ENCODE measurements around the gene DNAJC3.

Gene DNAJC3, protein sequence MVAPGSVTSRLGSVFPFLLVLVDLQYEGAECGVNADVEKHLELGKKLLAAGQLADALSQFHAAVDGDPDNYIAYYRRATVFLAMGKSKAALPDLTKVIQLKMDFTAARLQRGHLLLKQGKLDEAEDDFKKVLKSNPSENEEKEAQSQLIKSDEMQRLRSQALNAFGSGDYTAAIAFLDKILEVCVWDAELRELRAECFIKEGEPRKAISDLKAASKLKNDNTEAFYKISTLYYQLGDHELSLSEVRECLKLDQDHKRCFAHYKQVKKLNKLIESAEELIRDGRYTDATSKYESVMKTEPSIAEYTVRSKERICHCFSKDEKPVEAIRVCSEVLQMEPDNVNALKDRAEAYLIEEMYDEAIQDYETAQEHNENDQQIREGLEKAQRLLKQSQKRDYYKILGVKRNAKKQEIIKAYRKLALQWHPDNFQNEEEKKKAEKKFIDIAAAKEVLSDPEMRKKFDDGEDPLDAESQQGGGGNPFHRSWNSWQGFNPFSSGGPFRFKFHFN

DNA sequence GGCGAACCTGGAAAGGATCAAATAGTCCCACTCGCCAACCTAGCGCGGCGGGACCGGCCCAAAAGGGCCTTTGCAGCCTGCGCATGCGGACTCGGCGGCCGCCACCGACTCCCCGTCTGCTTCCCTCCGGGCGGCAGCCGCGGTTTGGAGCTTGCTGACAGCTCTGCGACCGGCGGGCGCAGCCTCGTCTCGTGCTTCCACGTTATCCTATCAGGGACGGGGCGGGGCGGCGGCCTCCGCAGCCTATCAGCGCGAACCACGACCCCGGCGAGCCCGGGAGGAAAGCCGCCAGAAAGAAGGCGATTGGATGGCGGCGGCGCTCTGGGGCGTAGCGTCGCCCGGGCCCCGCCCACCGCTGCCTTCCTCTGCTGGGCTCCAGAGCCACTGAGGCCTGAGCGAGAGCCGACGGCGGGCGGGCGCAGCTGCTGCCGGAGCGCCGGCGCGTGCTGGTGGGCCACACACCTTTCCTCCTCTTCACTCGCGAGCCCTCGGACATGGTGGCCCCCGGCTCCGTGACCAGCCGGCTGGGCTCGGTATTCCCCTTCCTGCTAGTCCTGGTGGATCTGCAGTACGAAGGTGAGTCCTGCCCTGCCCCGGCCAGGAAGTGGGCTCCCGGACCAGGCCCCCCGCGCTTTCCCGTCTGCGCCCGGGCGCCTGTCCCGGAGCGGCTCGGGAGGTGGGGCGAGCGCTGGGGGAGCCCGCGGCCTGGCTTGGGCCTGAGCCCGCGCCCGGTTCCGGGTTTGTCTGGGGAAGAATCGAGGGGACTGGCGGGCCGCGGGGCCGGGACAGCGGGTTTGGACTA lies at the start of gene DNAJC3:
DNAJC3 (plus strand) TSS at position 378 of the 802 bp plus-strand sequence; CDS start at position 495, 117 bp downstream.
- DNase-seq: peak; percentile 80 to 99 (median 97)

DNA sequence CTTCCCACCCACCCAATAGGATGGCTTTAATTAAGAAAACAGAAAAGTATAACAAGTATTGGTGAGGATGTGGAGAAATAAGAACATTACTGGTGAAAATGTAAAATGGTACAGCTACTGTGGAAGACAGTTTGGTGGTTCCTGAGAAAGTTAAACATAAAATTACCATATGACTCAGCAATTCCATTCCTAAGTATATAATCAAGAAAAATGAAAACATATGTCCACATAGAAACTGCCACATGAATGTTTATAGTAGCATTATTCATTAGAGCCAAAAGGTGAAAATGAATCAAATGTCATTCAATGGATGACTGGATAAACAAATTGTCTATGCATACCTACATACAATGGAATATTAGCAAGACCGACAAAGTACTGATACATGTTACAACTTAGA lies 49.3 kb upstream of the DNAJC3 start:
- no peak for DNase-seq

DNA sequence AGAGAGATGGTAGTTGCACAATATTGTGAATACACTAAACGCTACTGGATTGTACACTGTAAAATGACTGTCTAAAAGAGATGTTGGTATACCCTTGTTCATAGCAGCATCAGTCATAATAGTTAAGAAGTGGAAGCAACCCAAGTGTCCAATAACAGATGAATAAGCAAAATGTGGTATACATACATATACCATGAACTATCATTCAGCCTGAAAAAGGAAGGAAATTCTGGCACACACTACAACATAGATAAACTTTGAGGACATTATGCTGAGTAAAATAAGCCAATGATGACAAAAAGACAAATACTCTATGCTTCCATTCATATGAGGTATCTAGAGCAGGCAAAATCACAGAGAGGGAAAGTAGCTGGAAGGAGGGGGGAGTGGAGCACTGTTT lies 48.5 kb upstream of the DNAJC3 start:
- DNase-seq: no peak

GRCh38 chr13:95629071-95629470 lies 47.9 kb upstream of the DNAJC3 start:
- DNase-seq: no peak

DNA sequence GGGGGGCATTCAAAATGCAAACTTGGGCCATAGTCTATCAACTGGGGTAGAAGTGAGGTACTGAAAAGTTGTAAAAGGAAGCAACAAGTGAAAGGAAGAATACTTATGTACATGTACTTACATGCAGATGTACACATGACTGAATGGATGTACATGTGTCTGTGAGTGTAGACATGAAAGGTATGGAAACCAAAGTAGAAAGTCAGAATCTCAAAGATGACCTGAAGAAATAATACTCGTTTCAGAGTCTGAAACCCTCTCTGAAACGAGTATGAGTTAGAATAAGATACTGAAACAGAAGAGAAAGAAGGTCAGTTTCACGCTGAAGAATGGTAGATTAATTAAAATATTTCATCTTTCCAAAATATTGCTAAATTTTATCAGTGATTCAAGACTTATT lies 46.3 kb upstream of the DNAJC3 start:
- no peak for DNase-seq

DNA sequence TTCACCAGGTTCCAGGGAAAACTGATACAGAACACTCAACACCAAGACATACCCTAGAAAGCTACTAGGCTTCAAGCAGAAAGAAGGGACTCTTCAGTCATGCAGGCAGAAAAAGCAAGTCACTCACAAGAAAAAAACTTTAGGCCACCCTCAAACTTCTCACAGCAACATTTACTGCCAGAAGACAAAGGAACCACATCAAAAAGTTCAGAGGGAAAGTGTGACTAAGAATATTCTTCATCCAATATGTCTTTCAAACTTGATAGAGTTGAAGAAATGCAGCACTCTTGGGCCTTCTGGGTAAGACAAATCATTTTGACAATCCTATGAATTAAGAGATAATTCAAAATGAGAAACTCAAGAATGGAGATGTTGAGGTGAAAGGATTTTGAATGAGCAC lies 40.1 kb upstream of the DNAJC3 start:
- no peak for DNase-seq

DNA sequence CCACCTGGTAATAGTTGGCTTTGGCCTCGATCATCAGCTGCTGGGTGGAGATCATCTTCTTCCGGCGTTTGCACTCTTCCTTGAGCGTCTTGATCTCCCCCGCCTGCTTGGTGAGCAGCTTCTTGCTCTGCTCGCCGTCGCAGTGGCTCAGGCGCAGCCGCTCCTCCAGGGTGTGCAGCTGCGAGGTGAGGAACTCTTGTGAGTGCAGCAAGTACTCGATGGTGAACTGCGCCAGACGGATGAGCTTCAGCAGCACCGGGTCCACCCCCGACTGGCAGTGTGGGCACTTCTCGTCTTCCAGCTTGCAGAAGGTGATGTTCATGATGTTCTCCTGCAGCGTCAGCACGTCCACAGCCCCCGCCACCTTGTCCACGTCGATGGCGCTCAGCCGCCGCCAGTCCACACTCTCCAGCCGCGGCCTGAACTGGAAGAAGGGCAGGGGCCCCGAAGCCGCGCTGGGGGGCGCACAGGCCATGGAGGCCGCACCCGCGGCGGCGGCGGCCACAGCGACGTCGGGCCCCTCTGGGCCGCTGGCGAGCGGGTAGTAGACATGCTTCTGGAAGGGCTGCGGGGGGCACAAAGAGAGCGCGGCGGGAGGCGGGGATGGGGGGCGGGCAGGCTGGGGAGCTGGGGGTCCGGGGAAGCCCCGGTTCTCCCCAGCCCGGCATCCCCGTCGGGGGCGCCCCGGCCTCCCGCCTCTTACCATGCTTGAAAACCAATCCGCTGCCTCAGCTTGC lies 35.5 kb upstream of the DNAJC3 start:
- DNase-seq: peak in 14 of 56 donors; percentile 2 to 23 (median 12)

GRCh38 chr13:95642028-95642621 lies 34.8 kb upstream of the DNAJC3 start:
- DNase-seq: peak in 12 of 56 donors; percentile 3 to 40 (median 12)

- no peak for DNase-seq
Measured at GRCh38 chr13:95642999-95643398, 33.9 kb upstream of the DNAJC3 start.

- DNase-seq: peak in 4 of 56 donors; percentile 34 to 60 (median 40)
Measured at GRCh38 chr13:95643571-95643935, 33.4 kb upstream of the DNAJC3 start.

DNA sequence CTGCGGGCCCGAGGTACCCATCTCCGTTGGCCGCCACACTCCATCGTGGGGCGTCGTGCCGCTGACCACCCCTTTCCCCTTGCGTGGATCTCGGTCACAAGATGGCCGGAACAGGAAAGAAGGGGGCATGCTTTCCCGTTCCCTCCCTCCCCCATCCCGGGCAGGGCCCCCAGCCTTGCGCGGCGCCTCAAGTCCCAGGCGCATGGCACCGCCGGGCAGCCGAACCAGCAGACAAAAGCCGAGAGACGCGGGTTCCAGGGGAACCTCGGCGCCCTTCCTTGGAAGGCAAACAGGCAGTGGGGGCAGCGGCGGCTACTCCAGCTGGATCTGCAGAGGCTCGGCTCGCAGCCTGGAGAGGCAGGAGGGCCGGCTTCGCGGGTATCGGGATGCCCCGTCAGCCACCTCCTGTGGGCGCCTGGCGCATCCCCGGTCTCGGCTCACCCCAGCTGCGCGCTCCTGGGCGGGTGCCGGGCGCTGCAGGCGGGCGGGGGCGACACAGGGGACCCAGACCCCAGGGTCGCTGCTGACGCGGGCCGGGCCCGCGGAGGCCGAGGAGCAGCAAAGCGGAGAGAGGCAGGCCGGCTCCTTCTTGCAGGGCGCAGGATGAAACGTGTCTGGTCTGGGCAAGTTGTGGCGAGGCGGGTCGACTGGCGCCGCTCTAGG lies 32.9 kb upstream of the DNAJC3 start:
- DNase-seq: peak in 28 of 56 donors; percentile 6 to 70 (median 37)

- DNase-seq: peak in 53 of 56 donors; percentile 5 to 82 (median 61)
Measured at GRCh38 chr13:95644601-95645052, 32.3 kb upstream of the DNAJC3 start, which contains the start of gene DZIP1. DZIP1 (minus strand) TSS chr13:95644706; CDS start chr13:95642029, 2,677 bp downstream.

- DNase-seq: no peak
Measured at GRCh38 chr13:95647321-95647720, 29.6 kb upstream of the DNAJC3 start.

GRCh38 chr13:95650696-95651095 lies 26.2 kb upstream of the DNAJC3 start:
- DNase-seq: no peak

- no peak for DNase-seq
Measured at GRCh38 chr13:95652244-95652764, 24.6 kb upstream of the DNAJC3 start.

GRCh38 chr13:95652821-95653220 lies 24.1 kb upstream of the DNAJC3 start:
- no peak for DNase-seq

DNA sequence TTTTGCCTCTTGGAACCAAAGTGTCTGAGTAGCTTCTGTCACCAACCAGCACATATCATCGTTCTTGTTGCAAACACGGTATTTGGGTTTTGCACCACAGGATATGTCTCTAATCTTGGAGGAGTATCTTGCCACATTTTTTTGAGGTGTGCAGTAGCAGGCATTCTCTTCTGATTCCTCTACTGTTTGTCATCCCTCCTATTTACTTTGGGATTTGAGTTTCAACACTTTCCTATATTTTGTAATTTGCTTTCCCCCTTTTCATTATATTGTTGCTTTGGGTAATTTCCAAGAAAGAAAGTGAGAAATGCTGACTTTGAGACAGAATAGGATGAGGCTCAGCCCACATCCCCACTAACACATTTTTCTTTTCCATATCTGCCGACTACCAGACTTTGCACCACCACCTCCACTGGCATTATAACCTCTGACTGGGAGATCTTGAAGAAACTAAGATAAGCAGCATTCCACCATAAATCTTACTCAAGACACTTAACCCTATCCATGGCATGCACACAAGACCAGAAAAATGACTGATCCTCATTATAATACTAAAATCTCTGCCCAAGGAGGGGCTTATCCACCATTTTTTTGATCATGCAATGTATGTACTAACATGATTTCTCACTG lies 20.4 kb upstream of the DNAJC3 start:
- no peak for DNase-seq

DNA sequence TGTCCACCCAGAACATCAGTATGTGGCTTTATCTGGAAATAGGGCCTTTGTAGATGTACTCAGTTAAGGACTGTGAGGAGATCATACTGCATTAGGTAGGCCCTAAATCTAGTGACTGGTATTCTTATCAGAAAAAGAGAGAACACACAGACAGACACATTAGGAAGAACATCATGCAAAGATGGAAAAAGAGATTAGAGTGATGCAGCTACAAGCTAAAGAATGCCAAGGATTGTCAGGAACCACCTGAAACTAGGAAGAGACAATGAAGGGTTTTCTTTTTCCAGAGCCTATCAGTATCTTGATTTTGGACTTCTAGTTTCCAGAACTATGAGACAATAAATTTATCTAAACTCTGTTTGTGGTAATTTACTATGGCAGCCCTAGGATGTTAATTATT lies 17.4 kb upstream of the DNAJC3 start:
- no peak for DNase-seq

DNA sequence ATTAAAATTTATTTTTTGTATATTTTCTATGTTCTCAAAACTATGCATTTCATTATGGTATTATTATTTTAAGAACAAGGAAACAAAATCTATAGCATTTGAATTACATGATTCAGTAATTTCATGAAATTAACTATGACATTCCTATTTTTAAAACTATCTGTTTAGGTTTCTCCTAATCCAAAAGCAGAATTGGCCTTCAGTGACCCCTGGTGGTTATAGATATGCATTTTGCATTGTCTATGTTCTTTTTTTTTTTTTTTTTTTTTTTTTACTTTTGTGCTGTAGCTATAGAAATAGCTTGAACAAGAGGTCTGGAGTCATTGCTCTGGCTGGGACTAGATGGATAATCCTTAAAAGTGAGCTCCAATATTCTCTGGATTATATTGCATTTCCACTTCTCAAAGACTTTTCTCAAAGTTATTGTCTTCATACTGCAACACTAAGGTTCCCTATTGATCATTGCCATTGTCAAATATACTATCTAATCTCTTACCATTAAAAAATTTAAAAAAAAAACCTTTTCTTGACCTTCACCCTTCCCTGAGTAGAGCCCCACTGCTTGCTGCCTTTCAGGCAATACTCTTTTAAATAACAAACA lies 15.9 kb upstream of the DNAJC3 start:
- no peak for DNase-seq

All from amygdala (tissue), 56 donors.